ENCODE data around the gene INSM2. TPM values are rescaled to one million over a fixed set of nuclear protein-coding genes. Genes with fewer than 3 reads are reported as not detected.

Gene INSM2
- total and polyA plus RNA-seq, 2 of the 13 experiments (the other 11 are each of a cell fraction or from before 2014, with no cell fraction given): not detected

DNA sequence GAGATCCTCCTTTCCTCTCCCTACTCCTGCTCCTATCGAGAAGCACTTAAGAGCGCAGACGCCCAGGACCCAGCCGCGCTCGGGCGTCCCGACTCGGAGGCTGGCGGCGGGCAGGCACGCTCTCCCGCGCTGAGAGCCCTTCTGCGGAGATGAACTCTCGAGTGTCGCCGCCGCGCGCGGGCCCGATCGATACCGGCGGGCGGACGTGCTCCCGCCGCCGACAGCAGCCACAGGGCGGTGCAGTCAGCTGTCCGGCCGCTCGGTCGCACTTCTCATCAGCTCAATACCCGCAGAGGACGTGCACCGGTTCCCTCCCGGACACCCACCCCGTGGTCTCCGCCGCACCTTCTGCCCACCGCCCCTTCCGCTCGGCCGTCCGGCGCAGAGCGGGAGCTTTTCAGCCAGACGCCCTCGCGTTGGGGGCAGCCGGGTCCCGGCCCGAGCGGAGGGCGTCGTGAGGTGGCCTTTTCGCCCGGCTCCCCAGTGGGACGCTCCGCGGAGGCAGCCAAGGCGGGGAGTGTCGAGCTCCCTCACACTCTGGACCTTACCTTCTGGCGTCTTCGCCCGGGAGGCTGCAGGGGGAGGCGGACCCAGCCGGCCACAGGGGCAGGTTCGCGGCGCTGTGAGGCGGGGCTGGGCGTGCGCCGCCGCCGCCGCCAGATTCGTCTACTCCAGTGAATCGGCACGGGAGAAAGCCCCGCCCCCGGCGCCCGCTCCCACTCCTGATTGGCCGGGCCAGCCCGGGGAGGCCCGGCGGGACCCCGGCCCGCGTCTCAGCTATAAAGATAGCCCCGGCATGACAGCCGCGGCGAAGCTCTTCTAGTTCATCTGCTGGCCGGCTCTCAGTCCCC, at the start of gene INSM2 (continued):
- TF ChIP-seq, protein P1, sequence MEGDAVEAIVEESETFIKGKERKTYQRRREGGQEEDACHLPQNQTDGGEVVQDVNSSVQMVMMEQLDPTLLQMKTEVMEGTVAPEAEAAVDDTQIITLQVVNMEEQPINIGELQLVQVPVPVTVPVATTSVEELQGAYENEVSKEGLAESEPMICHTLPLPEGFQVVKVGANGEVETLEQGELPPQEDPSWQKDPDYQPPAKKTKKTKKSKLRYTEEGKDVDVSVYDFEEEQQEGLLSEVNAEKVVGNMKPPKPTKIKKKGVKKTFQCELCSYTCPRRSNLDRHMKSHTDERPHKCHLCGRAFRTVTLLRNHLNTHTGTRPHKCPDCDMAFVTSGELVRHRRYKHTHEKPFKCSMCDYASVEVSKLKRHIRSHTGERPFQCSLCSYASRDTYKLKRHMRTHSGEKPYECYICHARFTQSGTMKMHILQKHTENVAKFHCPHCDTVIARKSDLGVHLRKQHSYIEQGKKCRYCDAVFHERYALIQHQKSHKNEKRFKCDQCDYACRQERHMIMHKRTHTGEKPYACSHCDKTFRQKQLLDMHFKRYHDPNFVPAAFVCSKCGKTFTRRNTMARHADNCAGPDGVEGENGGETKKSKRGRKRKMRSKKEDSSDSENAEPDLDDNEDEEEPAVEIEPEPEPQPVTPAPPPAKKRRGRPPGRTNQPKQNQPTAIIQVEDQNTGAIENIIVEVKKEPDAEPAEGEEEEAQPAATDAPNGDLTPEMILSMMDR (CRISPR knock-in tag; IDR thresholded peaks at IDR 0.05): peak; percentile 58
- TF ChIP-seq ZNF44 (CRISPR knock-in tag; IDR thresholded peaks at IDR 0.05) (no peak), ZNF383 (CRISPR knock-in tag; IDR thresholded peaks at IDR 0.05; ENCODE audit: borderline replicate concordance) (peak; percentile 95; the same call in 1 of the 2 replicates), ZNF326 (CRISPR knock-in tag; IDR thresholded peaks at IDR 0.05; ENCODE audit: borderline replicate concordance) (no peak), ZNF644 (CRISPR knock-in tag; IDR thresholded peaks at IDR 0.05; ENCODE audit: low read depth) (no peak), XBP1 (CRISPR knock-in tag; IDR thresholded peaks at IDR 0.05) (no peak), ERF (CRISPR knock-in tag; IDR thresholded peaks at IDR 0.05) (peak; percentile 62)
- TF ChIP-seq, protein P2, sequence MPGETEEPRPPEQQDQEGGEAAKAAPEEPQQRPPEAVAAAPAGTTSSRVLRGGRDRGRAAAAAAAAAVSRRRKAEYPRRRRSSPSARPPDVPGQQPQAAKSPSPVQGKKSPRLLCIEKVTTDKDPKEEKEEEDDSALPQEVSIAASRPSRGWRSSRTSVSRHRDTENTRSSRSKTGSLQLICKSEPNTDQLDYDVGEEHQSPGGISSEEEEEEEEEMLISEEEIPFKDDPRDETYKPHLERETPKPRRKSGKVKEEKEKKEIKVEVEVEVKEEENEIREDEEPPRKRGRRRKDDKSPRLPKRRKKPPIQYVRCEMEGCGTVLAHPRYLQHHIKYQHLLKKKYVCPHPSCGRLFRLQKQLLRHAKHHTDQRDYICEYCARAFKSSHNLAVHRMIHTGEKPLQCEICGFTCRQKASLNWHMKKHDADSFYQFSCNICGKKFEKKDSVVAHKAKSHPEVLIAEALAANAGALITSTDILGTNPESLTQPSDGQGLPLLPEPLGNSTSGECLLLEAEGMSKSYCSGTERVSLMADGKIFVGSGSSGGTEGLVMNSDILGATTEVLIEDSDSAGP (CRISPR knock-in tag; IDR thresholded peaks at IDR 0.05; ENCODE audit: borderline replicate concordance): peak; percentile 95; the same call in 1 of the 2 replicates
- TF ChIP-seq, protein P3, sequence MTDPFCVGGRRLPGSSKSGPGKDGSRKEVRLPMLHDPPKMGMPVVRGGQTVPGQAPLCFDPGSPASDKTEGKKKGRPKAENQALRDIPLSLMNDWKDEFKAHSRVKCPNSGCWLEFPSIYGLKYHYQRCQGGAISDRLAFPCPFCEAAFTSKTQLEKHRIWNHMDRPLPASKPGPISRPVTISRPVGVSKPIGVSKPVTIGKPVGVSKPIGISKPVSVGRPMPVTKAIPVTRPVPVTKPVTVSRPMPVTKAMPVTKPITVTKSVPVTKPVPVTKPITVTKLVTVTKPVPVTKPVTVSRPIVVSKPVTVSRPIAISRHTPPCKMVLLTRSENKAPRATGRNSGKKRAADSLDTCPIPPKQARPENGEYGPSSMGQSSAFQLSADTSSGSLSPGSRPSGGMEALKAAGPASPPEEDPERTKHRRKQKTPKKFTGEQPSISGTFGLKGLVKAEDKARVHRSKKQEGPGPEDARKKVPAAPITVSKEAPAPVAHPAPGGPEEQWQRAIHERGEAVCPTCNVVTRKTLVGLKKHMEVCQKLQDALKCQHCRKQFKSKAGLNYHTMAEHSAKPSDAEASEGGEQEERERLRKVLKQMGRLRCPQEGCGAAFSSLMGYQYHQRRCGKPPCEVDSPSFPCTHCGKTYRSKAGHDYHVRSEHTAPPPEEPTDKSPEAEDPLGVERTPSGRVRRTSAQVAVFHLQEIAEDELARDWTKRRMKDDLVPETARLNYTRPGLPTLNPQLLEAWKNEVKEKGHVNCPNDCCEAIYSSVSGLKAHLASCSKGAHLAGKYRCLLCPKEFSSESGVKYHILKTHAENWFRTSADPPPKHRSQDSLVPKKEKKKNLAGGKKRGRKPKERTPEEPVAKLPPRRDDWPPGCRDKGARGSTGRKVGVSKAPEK (CRISPR knock-in tag; IDR thresholded peaks at IDR 0.05; ENCODE audit: borderline replicate concordance): peak; percentile 100
- TF ChIP-seq, protein P4, sequence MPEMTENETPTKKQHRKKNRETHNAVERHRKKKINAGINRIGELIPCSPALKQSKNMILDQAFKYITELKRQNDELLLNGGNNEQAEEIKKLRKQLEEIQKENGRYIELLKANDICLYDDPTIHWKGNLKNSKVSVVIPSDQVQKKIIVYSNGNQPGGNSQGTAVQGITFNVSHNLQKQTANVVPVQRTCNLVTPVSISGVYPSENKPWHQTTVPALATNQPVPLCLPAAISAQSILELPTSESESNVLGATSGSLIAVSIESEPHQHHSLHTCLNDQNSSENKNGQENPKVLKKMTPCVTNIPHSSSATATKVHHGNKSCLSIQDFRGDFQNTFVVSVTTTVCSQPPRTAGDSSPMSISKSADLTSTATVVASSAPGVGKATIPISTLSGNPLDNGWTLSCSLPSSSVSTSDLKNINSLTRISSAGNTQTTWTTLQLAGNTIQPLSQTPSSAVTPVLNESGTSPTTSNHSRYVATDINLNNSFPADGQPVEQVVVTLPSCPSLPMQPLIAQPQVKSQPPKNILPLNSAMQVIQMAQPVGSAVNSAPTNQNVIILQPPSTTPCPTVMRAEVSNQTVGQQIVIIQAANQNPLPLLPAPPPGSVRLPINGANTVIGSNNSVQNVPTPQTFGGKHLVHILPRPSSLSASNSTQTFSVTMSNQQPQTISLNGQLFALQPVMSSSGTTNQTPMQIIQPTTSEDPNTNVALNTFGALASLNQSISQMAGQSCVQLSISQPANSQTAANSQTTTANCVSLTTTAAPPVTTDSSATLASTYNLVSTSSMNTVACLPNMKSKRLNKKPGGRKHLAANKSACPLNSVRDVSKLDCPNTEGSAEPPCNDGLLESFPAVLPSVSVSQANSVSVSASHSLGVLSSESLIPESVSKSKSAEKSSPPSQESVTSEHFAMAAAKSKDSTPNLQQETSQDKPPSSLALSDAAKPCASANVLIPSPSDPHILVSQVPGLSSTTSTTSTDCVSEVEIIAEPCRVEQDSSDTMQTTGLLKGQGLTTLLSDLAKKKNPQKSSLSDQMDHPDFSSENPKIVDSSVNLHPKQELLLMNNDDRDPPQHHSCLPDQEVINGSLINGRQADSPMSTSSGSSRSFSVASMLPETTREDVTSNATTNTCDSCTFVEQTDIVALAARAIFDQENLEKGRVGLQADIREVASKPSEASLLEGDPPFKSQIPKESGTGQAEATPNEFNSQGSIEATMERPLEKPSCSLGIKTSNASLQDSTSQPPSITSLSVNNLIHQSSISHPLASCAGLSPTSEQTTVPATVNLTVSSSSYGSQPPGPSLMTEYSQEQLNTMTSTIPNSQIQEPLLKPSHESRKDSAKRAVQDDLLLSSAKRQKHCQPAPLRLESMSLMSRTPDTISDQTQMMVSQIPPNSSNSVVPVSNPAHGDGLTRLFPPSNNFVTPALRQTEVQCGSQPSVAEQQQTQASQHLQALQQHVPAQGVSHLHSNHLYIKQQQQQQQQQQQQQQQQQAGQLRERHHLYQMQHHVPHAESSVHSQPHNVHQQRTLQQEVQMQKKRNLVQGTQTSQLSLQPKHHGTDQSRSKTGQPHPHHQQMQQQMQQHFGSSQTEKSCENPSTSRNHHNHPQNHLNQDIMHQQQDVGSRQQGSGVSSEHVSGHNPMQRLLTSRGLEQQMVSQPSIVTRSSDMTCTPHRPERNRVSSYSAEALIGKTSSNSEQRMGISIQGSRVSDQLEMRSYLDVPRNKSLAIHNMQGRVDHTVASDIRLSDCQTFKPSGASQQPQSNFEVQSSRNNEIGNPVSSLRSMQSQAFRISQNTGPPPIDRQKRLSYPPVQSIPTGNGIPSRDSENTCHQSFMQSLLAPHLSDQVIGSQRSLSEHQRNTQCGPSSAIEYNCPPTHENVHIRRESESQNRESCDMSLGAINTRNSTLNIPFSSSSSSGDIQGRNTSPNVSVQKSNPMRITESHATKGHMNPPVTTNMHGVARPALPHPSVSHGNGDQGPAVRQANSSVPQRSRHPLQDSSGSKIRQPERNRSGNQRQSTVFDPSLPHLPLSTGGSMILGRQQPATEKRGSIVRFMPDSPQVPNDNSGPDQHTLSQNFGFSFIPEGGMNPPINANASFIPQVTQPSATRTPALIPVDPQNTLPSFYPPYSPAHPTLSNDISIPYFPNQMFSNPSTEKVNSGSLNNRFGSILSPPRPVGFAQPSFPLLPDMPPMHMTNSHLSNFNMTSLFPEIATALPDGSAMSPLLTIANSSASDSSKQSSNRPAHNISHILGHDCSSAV (CRISPR knock-in tag; IDR thresholded peaks at IDR 0.05; ENCODE audit: borderline replicate concordance): no peak
- TF ChIP-seq, protein P5, sequence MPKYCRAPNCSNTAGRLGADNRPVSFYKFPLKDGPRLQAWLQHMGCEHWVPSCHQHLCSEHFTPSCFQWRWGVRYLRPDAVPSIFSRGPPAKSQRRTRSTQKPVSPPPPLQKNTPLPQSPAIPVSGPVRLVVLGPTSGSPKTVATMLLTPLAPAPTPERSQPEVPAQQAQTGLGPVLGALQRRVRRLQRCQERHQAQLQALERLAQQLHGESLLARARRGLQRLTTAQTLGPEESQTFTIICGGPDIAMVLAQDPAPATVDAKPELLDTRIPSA (CRISPR knock-in tag; IDR thresholded peaks at IDR 0.05; ENCODE audit: borderline replicate concordance): peak; percentile 96

All from HepG2 (cell line).